Heart right ventricle (tissue), 16 donors: ENCODE data around the gene MANSC4. TPM values are rescaled to one million over a fixed set of nuclear protein-coding genes. Genes with fewer than 3 reads are reported as not detected.
A peak's percentile ranks its signal among the peaks of the same experiment; 100 is the strongest.

Source experiments
- ATAC-seq, 8 donors: fragments of 200-7000 bp; cut with Tn5 transposase; one replicate each; pipeline ENCODE4 v1.9.1; 2020; ENCODE audit warnings: mild to moderate bottlenecking in 8 of 8, moderate library complexity in 8 of 8, moderate number of reproducible peaks in 1 of 8
- DNase-seq, 2 donors: peaks; one replicate each; pipeline ENCODE4 v3.0.0-alpha.2; 2020
- H3K27ac ChIP-seq, 10 donors: fragments of 200-600 bp; sonication (generic) in 2 of 10; one replicate each; pipeline versions ENCODE4 v1.5.0 to v1.8.0; 2020 to 2022; ENCODE audit warnings: mild to moderate bottlenecking in 3 of 10
- H3K27me3 ChIP-seq, 7 donors: fragments of 200-600 bp; one replicate each; pipeline ENCODE4 v1.8.0; 2021 to 2022; ENCODE audit warnings: mild to moderate bottlenecking in 2 of 7
- H3K36me3 ChIP-seq, 9 donors: fragments of 200-600 bp; sonication (generic) in 1 of 9; one replicate each; pipeline versions ENCODE4 v1.5.0 to v1.8.0; 2020 to 2022; ENCODE audit warnings: mild to moderate bottlenecking in 2 of 9
- H3K4me1 ChIP-seq, 9 donors: fragments of 200-600 bp; sonication (generic) in 1 of 9; one replicate each; pipeline versions ENCODE4 v1.5.0 to v1.8.0; 2020 to 2022; ENCODE audit warnings: mild to moderate bottlenecking in 4 of 9
- H3K4me3 ChIP-seq, 10 donors: fragments of 200-600 bp; sonication (generic) in 2 of 10; one replicate each; pipeline versions ENCODE4 v1.5.0 to v1.8.0; 2020 to 2022; ENCODE audit warnings: mild to moderate bottlenecking in 7 of 10, moderate library complexity in 2 of 10
- H3K9me3 ChIP-seq, 11 donors: fragments of 200-600 bp in 10 of 11; sonication (generic) in 2 of 11; one replicate each; pipeline versions ENCODE4 v1.5.0 to v1.8.0; 2013 to 2022; ENCODE audit warnings: mild to moderate bottlenecking in 2 of 11, control low read depth in 1 of 11, moderate library complexity in 1 of 11
- CTCF ChIP-seq, 9 donors: fragments of 200-600 bp; sonication (generic) in 2 of 9; IDR thresholded peaks; one replicate each; pipeline versions ENCODE4 v1.5.0 to v1.8.0; 2021 to 2022; ENCODE audit warnings: antibody characterized with exemption in 9 of 9, mild to moderate bottlenecking in 5 of 9, moderate library complexity in 1 of 9
- WGBS, 2 donors: extraction: QIAGEN DNeasy Blood & Tissue Kit; methylation state at CpG; one replicate each; pipeline ENCODE4 v1.1.7; 2013; ENCODE audit warnings: inconsistent platforms in 1 of 2; 5-methylcytosine and 5-hydroxymethylcytosine counted together
- intact Hi-C, 10 donors: fragments of 100-400 bp; cut with DNase I; formaldehyde crosslinking; loops; one replicate each; pipeline versions ENCODE4 v1.11.1 to v1.14.2; 2022
- polyA plus RNA-seq, 2 donors: library from polyadenylated mRNA; stranded (reverse); fragments of 200-250 nt; gene quantifications; one replicate each; pipeline ENCODE4 v1.2.3, GENCODE V29; 2013
- total RNA-seq, 10 donors: library from RNA; stranded (reverse); fragmentation: NEBNext Ultra II Directional in 3 of 10; extraction: Animal tissue kit (Norgen Biotek cat#: 25700) in 3 of 10; gene quantifications; one replicate each; pipeline versions ENCODE4 v1.2.1 to v1.2.4, GENCODE V29; 2021 to 2023
- donor health status: Arrhythmogenic right ventricular cardiomyopathy.
- donor health status: ischemic (EF 13 %, LVEDD 7.1; RV severe dilation, severe dysfunction).
- donor health status: healthy with polysubstance abuse.
- donor health status: DM: no; HTN: yes; CAD: no.
- donor health status: DM: no; HTN: no; CAD: no.
- donor health status: ischemic (EF 25% LVEDD 6.9; RV normal size, moderate dysfunction).
- donor health status: ischemic (EF 25% LVEDD 5.7; RV mildly dilated, moderate dysfunction).
- donor health status: healthy.
- donor health status: DM: yes; HTN: yes; CAD: no.
- donor health status: Ischemic cardiomyopathy.
- donor health status: ischemic (EF 35%, LVEDD 5.7; RV mildly dilated, moderate dysfunction).
- donor health status: nonischemic (EF 11% LVEDD 7.7; RV severe dilation, severe dysfunction).
- donor health status: DM: yes; HTN: yes; CAD: no.
- donor health status: PGD.
- donor health status: ischemic (EF 29% LVEDD 5.4; RV normal size, mild dysfunction).
- donor health status: nonischemic (EF 23%, LVEDD 6.1; RV moderate dilation, normal function).

Gene MANSC4
- total and polyA plus RNA-seq, 12 donors = not detected

GRCh38 chr12:27818401-27818918 is 38.4 kb upstream of the MANSC4 start:
- H3K9me3 ChIP-seq = peaks cover 0 to 4% (median 0%) of the 10 kb centered on the region in 11 donors
- intact Hi-C loops = loop anchor here in 2 of 10 donors (5.0 to 10.0 kb wide), 2 partner anchors 74 to 86 kb away; no protein-coding TSS in a partner anchor
- 69 to 73% methylated on average over 7 of the region's 7 CpGs for WGBS, 2 donors
- H3K36me3 ChIP-seq = no peaks in the 10 kb centered on the region
- TF ChIP-seq CTCF (IDR thresholded peaks at IDR 0.05) = no peak
- DNase-seq (no peak), ATAC-seq (peak in 4 of 8 donors; percentile 38 to 89 (median 64))
- no peak overlapping the region for H3K4me3 ChIP-seq
- H3K4me1 ChIP-seq = peaks cover 0 to 14% (median 0%) of the 10 kb centered on the region in 9 donors
- H3K27me3 ChIP-seq = peaks cover 0 to 6% (median 0%) of the 10 kb centered on the region in 7 donors
- H3K27ac ChIP-seq = no peak overlapping the region

GRCh38 chr12:27817766-27818165 is 37.7 kb upstream of the MANSC4 start:
- Histone ChIP-seq H3K9me3 (peaks cover 0 to 4% (median 0%) of the 10 kb centered on the region in 11 donors), H3K4me1 (peaks cover 0 to 14% (median 0%) of the 10 kb centered on the region in 9 donors), H3K36me3 (no peaks in the 10 kb centered on the region), H3K27me3 (peaks cover 0 to 6% (median 0%) of the 10 kb centered on the region in 7 donors), H3K27ac (no peak overlapping the region), H3K4me3 (no peak overlapping the region)
- no peak for ATAC-seq
- no peak for TF ChIP-seq CTCF (IDR thresholded peaks at IDR 0.05)
- DNase-seq = no peak
- 91% methylated on average over 4 of the region's 4 CpGs for WGBS, 2 donors
- intact Hi-C loops = loop anchor here in 2 of 10 donors (5.0 to 10.0 kb wide), 2 partner anchors 73 to 85 kb away; no protein-coding TSS in a partner anchor

GRCh38 chr12:27814851-27815591 is 35.0 kb upstream of the MANSC4 start:
- no peak overlapping the region for H3K27ac ChIP-seq
- no peak for ATAC-seq
- H3K4me1 ChIP-seq = no peaks in the 10 kb centered on the region
- H3K9me3 ChIP-seq = peaks cover 0 to 4% (median 0%) of the 10 kb centered on the region in 11 donors
- H3K4me3 ChIP-seq = no peak overlapping the region
- no peak for DNase-seq
- H3K36me3 ChIP-seq = no peaks in the 10 kb centered on the region
- peaks cover 0 to 4% (median 0%) of the 10 kb centered on the region in 7 donors for H3K27me3 ChIP-seq
- 54 to 57% methylated on average over 3 of the region's 3 CpGs for WGBS, 2 donors
- intact Hi-C loops = loop anchor here in 3 of 10 donors (5.0 to 10.0 kb wide), 3 partner anchors 68 to 83 kb away; no protein-coding TSS in a partner anchor
- no peak for TF ChIP-seq CTCF (IDR thresholded peaks at IDR 0.05)

- Histone ChIP-seq H3K27me3 (peaks cover 0 to 4% (median 0%) of the 10 kb centered on the region in 7 donors), H3K27ac (no peak overlapping the region), H3K36me3 (no peaks in the 10 kb centered on the region), H3K4me1 (no peaks in the 10 kb centered on the region), H3K4me3 (no peak overlapping the region), H3K9me3 (peaks cover 0 to 3% (median 0%) of the 10 kb centered on the region in 11 donors)
- DNase-seq = no peak
- intact Hi-C loops = loop anchor here in 2 of 10 donors (5.0 to 10.0 kb wide), 2 partner anchors 67 to 70 kb away; no protein-coding TSS in a partner anchor
- no peak for ATAC-seq
- no peak for TF ChIP-seq CTCF (IDR thresholded peaks at IDR 0.05)
- WGBS, 2 donors = 73 to 78% methylated on average over 2 of the region's 2 CpGs
These were observed 34.4 kb upstream of the MANSC4 start for GRCh38 chr12:27814411-27814810.
